WTC11 (cell line): ENCODE results near the gene NET1. TPM values are rescaled to one million over a fixed set of nuclear protein-coding genes. Genes with fewer than 3 reads are reported as not detected.
"Not testable (repeated sequence)": the region's sequence is repeated elsewhere in the genome, so short reads cannot be mapped to it uniquely, and the experiment has no call there.

ENCODE experiments used
- ATAC-seq: fragments of 200-7000 bp; cut with Tn5 transposase; 2 replicates; pipeline ENCODE4 v1.10.0; 2021; ENCODE audit warnings: mild to moderate bottlenecking, moderate library complexity
- CTCF ChIA-PET: fragments of 300-600 bp; sonication (Branson Sonifier 250); formaldehyde crosslinking; loops from one replicate; lab custom pipeline; 2021; ENCODE audit warnings: antibody characterized with exemption; lab: Charles Lee
- POLR2A ChIA-PET: fragments of 350-600 bp; sonication (Branson Sonifier 250); formaldehyde crosslinking; loops from one replicate; lab custom pipeline; 2021; ENCODE audit warnings: antibody characterized with exemption; lab: Charles Lee
- DNase-seq: peaks from one replicate; pipeline ENCODE4 v3.0.0; 2021; ENCODE audit warnings: low spot score
- H3K27ac Mint-ChIP-seq: 2 replicates; pipeline ENCODE4 v1.8.0; 2021; ENCODE audit warnings: mixed read lengths
- H3K27me3 Mint-ChIP-seq: 2 replicates; pipeline ENCODE4 v1.8.0; 2021; ENCODE audit warnings: low read depth, mild to moderate bottlenecking, moderate library complexity, mixed read lengths
- H3K36me3 Mint-ChIP-seq: 2 replicates; pipeline ENCODE4 v1.8.0; 2021; ENCODE audit warnings: mixed read lengths
- H3K4me1 Mint-ChIP-seq: 2 replicates; pipeline ENCODE4 v1.8.0; 2022; ENCODE audit warnings: mixed read lengths
- H3K4me3 Mint-ChIP-seq: 2 replicates; pipeline ENCODE4 v1.8.0; 2021; ENCODE audit warnings: mild to moderate bottlenecking, moderate library complexity, mixed read lengths
- H3K9me3 Mint-ChIP-seq: 2 replicates; pipeline ENCODE4 v1.8.0; 2021; ENCODE audit warnings: mixed read lengths
- AFF4 ChIP-seq: sonication (generic); formaldehyde crosslinking; IDR thresholded peaks from 2 replicates; pipeline ENCODE4 v1.8.1; 2023; ENCODE audit warnings: mild to moderate bottlenecking, missing genetic modification reagents, borderline replicate concordance
- ATF2 ChIP-seq: sonication (generic); formaldehyde crosslinking; IDR thresholded peaks from 2 replicates; pipeline ENCODE4 v1.8.1; 2022; ENCODE audit warnings: low read depth, missing genetic modification reagents, borderline replicate concordance
- CREM ChIP-seq: sonication (generic); formaldehyde crosslinking; IDR thresholded peaks from 2 replicates; pipeline ENCODE4 v1.8.1; 2022; ENCODE audit warnings: mild to moderate bottlenecking, missing genetic modification reagents, moderate library complexity
- CTCF ChIP-seq: fragments of 200-600 bp; IDR thresholded peaks from 2 replicates; pipeline ENCODE4 v1.8.0; 2022; ENCODE audit warnings: antibody characterized with exemption
- E2F4 ChIP-seq: sonication (generic); formaldehyde crosslinking; IDR thresholded peaks from 2 replicates; pipeline ENCODE4 v1.8.1; 2022; ENCODE audit warnings: low read depth, mild to moderate bottlenecking, moderate library complexity, missing genetic modification reagents, borderline replicate concordance
- FOXP1 ChIP-seq: sonication (generic); formaldehyde crosslinking; IDR thresholded peaks from 2 replicates; pipeline ENCODE4 v1.8.0; 2022; ENCODE audit warnings: missing genetic modification reagents, mild to moderate bottlenecking, moderate library complexity, borderline replicate concordance
- GTF2I ChIP-seq: fragments of 250-450 bp; sonication (Bioruptor Pico); conservative IDR thresholded peaks from 2 replicates; pipeline ENCODE4 v1.4.0; 2021; ENCODE audit warnings: mild to moderate bottlenecking
- HMGA2 ChIP-seq: fragments of 250-450 bp; sonication (Bioruptor Pico); IDR thresholded peaks from 2 replicates; pipeline ENCODE4 v1.4.0; 2021; ENCODE audit warnings: mild to moderate bottlenecking, moderate library complexity
- MAX ChIP-seq: sonication (generic); formaldehyde crosslinking; IDR thresholded peaks from 2 replicates; pipeline ENCODE4 v1.8.0; 2022; ENCODE audit warnings: mild to moderate bottlenecking, missing genetic modification reagents
- NFYB ChIP-seq: sonication (generic); formaldehyde crosslinking; conservative IDR thresholded peaks from 2 replicates; pipeline ENCODE4 v1.8.0; 2022; ENCODE audit warnings: low read depth, missing genetic modification reagents
- PREB ChIP-seq: sonication (generic); formaldehyde crosslinking; IDR thresholded peaks from 2 replicates; pipeline ENCODE4 v1.8.1; 2022; ENCODE audit warnings: mild to moderate bottlenecking, missing genetic modification reagents, moderate library complexity, borderline replicate concordance
- PRRX2 ChIP-seq: fragments of 250-450 bp; sonication (Bioruptor Pico); IDR thresholded peaks from 2 replicates; pipeline ENCODE4 v1.8.0; 2021; ENCODE audit warnings: mild to moderate bottlenecking
- SOX15 ChIP-seq: fragments of 250-450 bp; sonication (Bioruptor Pico); IDR thresholded peaks from 2 replicates; pipeline ENCODE4 v1.9.0; 2021; ENCODE audit warnings: mild to moderate bottlenecking
- ZNF138 ChIP-seq: sonication (generic); formaldehyde crosslinking; conservative IDR thresholded peaks from 2 replicates; pipeline ENCODE4 v1.8.1; 2022; ENCODE audit warnings: mild to moderate bottlenecking, moderate library complexity, missing genetic modification reagents
- ZNF317 ChIP-seq: sonication (generic); formaldehyde crosslinking; IDR thresholded peaks from 2 replicates; pipeline ENCODE4 v1.8.1; 2023; ENCODE audit warnings: low read depth, mild to moderate bottlenecking, moderate library complexity, missing genetic modification reagents, borderline replicate concordance
- ZNF671 ChIP-seq: fragments of 250-450 bp; sonication (Bioruptor Pico); IDR thresholded peaks from 2 replicates; pipeline ENCODE4 v1.8.0; 2021; ENCODE audit warnings: mild to moderate bottlenecking
- total RNA-seq: library from RNA; stranded (reverse); gene quantifications from 3 replicates; pipeline ENCODE4 v1.2.3, GENCODE V29; 2021

The NET1 gene
- total RNA-seq, 1 experiment from 2014 or later, result 85.4 TPM

- no peak for ATAC-seq
- CTCF ChIA-PET, result interaction anchor here (0.5 to 0.6 kb wide), 2 partner anchors 113 to 654 kb away, joined by 3 to 5 read pairs; no protein-coding TSS in a partner anchor
- Mint-ChIP-seq H3K4me3 (no peak overlapping the region), H3K27me3 (peaks cover 33% of the 10 kb centered on the region), H3K27ac (no peak overlapping the region), H3K4me1 (peaks cover 39% of the 10 kb centered on the region), H3K9me3 (peaks cover 55% of the 10 kb centered on the region), H3K36me3 (peaks cover 62% of the 10 kb centered on the region)
- DNase-seq, result no peak
- TF ChIP-seq PREB (CRISPR knock-in tag) (no peak), FOXP1 (no peak), HMGA2 (CRISPR knock-in tag) (no peak), CTCF (no peak), ATF2 (no peak)
- POLR2A ChIA-PET, result interaction anchor here (0.6 kb wide), 1 partner anchor 109 kb away, joined by 5 read pairs; no protein-coding TSS in a partner anchor
Measured at GRCh38 chr10:5469353-5470061, 57.1 kb downstream of the NET1 start.

GRCh38 chr10:5470062-5470751, 57.9 kb downstream of the NET1 start:
- H3K36me3 Mint-ChIP-seq, result peaks cover 56% of the 10 kb centered on the region
- ATAC-seq (no peak), DNase-seq (no peak)
- no peak overlapping the region for H3K4me3 Mint-ChIP-seq
- TF ChIP-seq ZNF671 (no peak), MAX (CRISPR knock-in tag) (no peak), PRRX2 (CRISPR knock-in tag) (no peak), AFF4 (CRISPR knock-in tag) (no peak), GTF2I (CRISPR knock-in tag) (no peak), CREM (CRISPR knock-in tag) (no peak), NFYB (CRISPR knock-in tag) (no peak), SOX15 (no peak), ZNF138 (CRISPR knock-in tag) (no peak), ZNF317 (CRISPR knock-in tag) (no peak), E2F4 (CRISPR knock-in tag) (no peak)
- peaks cover 32% of the 10 kb centered on the region for H3K4me1 Mint-ChIP-seq
- peaks cover 48% of the 10 kb centered on the region for H3K9me3 Mint-ChIP-seq
- POLR2A ChIA-PET, result no interaction called here
- peaks cover 33% of the 10 kb centered on the region for H3K27me3 Mint-ChIP-seq
- CTCF ChIA-PET, result no interaction called here
- H3K27ac Mint-ChIP-seq, result no peak overlapping the region

- H3K27me3 Mint-ChIP-seq, result peaks cover 16% of the 10 kb centered on the region; the same call in 1 of the 2 replicates
- H3K4me1 Mint-ChIP-seq, H3K4me3 Mint-ChIP-seq, CTCF ChIA-PET, POLR2A ChIA-PET, ATAC-seq, DNase-seq, H3K27ac Mint-ChIP-seq: not testable (repeated sequence)
- H3K9me3 Mint-ChIP-seq, result peaks cover 28% of the 10 kb centered on the region
- peaks cover 30% of the 10 kb centered on the region for H3K36me3 Mint-ChIP-seq
Measured at GRCh38 chr10:5474642-5475041, 62.3 kb downstream of the NET1 start.

GRCh38 chr10:5475088-5475487, 62.7 kb downstream of the NET1 start:
- POLR2A ChIA-PET, H3K27ac Mint-ChIP-seq, DNase-seq, CTCF ChIA-PET, H3K4me3 Mint-ChIP-seq, H3K4me1 Mint-ChIP-seq, ATAC-seq: not testable (repeated sequence)
- Mint-ChIP-seq H3K9me3 (peaks cover 26% of the 10 kb centered on the region), H3K36me3 (peaks cover 28% of the 10 kb centered on the region), H3K27me3 (peaks cover 14% of the 10 kb centered on the region; the same call in 1 of the 2 replicates)
